ENCODE data around the gene LST1. TPM values are rescaled to one million over a fixed set of nuclear protein-coding genes. Genes with fewer than 3 reads are reported as not detected.

Gene LST1
- total RNA-seq, 1 donor from 2014 or later = 68.1 TPM

- H3K4me1 ChIP-seq = peaks cover 21% of the 10 kb centered on the region
- no peak for DNase-seq
- H3K27ac ChIP-seq = peak overlapping the region; percentile 97
- peak overlapping the region; percentile 76 for H3K4me3 ChIP-seq
- H3K36me3 ChIP-seq = peaks cover 32% of the 10 kb centered on the region
- TF ChIP-seq CTCF (IDR thresholded peaks at IDR 0.05) = no peak
- ATAC-seq = no peak
- no peaks in the 10 kb centered on the region for H3K27me3 ChIP-seq
- H3K9me3 ChIP-seq = no peaks in the 10 kb centered on the region
- intact Hi-C loops (cut with DNase I) = no loop called here
These were observed 35.4 kb downstream of the LST1 start for GRCh38 chr6:31621320-31621939.

- Histone ChIP-seq H3K27me3 (no peaks in the 10 kb centered on the region), H3K36me3 (peaks cover 38% of the 10 kb centered on the region), H3K27ac (peak overlapping the region; percentile 97), H3K4me3 (peak overlapping the region; percentile 76), H3K9me3 (no peaks in the 10 kb centered on the region), H3K4me1 (peaks cover 21% of the 10 kb centered on the region)
- intact Hi-C loops (cut with DNase I) = no loop called here
- DNase-seq = no peak
- TF ChIP-seq CTCF (IDR thresholded peaks at IDR 0.05) = no peak
- ATAC-seq = no peak
These were observed 35.9 kb downstream of the LST1 start for GRCh38 chr6:31621991-31622390.

DNA sequence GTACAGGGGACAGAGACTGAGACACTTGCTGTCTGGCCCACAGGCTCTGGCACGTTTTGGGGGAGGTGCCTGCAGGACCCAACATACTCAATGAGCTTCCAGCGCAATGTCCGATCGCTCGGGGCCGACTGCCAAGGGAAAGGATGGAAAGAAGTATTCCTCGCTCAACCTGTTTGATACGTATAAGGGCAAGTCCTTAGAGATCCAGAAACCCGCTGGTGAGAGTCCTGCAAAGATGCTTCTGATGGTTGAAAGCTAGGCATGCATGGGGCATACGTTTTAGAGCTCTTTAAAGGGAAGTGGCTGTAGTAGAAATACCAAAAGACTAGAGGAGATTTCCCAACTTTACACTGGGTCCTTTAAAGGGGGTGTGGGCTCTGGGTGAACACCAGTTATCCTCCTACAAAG, 36.6 kb downstream of the LST1 start:
- peak; percentile 73 for DNase-seq

GRCh38 chr6:31624070-31624469, 38.0 kb downstream of the LST1 start:
- no peaks in the 10 kb centered on the region for H3K9me3 ChIP-seq
- intact Hi-C loops (cut with DNase I) = no loop called here
- TF ChIP-seq CTCF (IDR thresholded peaks at IDR 0.05) = no peak
- DNase-seq (no peak), ATAC-seq (no peak)
- H3K4me1 ChIP-seq = peaks cover 21% of the 10 kb centered on the region
- H3K27me3 ChIP-seq = no peaks in the 10 kb centered on the region
- peaks cover 59% of the 10 kb centered on the region for H3K36me3 ChIP-seq
- H3K4me3 ChIP-seq = no peak overlapping the region
- no peak overlapping the region for H3K27ac ChIP-seq

More for the DNA sequence above, 36.6 kb downstream of the LST1 start:
- intact Hi-C loops (cut with DNase I) = no loop called here
- Histone ChIP-seq H3K27ac (no peak overlapping the region), H3K9me3 (no peaks in the 10 kb centered on the region), H3K4me1 (peaks cover 21% of the 10 kb centered on the region), H3K27me3 (no peaks in the 10 kb centered on the region), H3K36me3 (peaks cover 45% of the 10 kb centered on the region), H3K4me3 (no peak overlapping the region)
- no peak for ATAC-seq
- no peak for TF ChIP-seq CTCF (IDR thresholded peaks at IDR 0.05)

- no peak for TF ChIP-seq CTCF (IDR thresholded peaks at IDR 0.05)
- no peak overlapping the region for H3K27ac ChIP-seq
- H3K36me3 ChIP-seq = peaks cover 87% of the 10 kb centered on the region
- peaks cover 9% of the 10 kb centered on the region for H3K4me1 ChIP-seq
- no peak for ATAC-seq
- H3K27me3 ChIP-seq = no peaks in the 10 kb centered on the region
- H3K4me3 ChIP-seq = no peak overlapping the region
- DNase-seq = no peak
- H3K9me3 ChIP-seq = no peaks in the 10 kb centered on the region
- intact Hi-C loops (cut with DNase I) = no loop called here
These were observed 40.9 kb downstream of the LST1 start for GRCh38 chr6:31626952-31627351.

All from upper lobe of right lung (tissue), 1 donor.